HL-60 (cell line): Measurements from ENCODE around the gene EFR3B.
"Not testable (repeated sequence)": the region's sequence is repeated elsewhere in the genome, so short reads cannot be mapped to it uniquely, and the experiment has no call there.

Experiments used
- DNase-seq, 2 experiments: peaks; one replicate each; pipeline ENCODE4 v3.0.0-alpha.2; 2010 to 2020; ENCODE audit warnings: low read depth in 1 of 2, low spot score in 1 of 2
- H3K27ac ChIP-seq: fragments of 250-450 bp; sonication (Bioruptor Pico); replicated peaks from 2 replicates; pipeline ENCODE4 v1.5.1; 2020; ENCODE audit warnings: mild to moderate bottlenecking, moderate library complexity
- H3K27me3 ChIP-seq: fragments of 250-450 bp; sonication (Bioruptor Pico); 2 replicates; pipeline ENCODE4 v1.5.1; 2021; ENCODE audit warnings: mild to moderate bottlenecking, moderate library complexity; ENCODE audit not compliant: insufficient read depth, poor library complexity, severe bottlenecking
- H3K4me3 ChIP-seq: replicated peaks from 2 replicates; pipeline ENCODE4 v1.5.1; 2011; ENCODE audit warnings: mild to moderate bottlenecking, control low read depth, low read length; ENCODE audit not compliant: insufficient read depth
- GABPA ChIP-seq: IDR thresholded peaks from 2 replicates; pipeline ENCODE4 v1.6.1; 2012; ENCODE audit warnings: low read depth
- POLR2AphosphoS5 ChIP-seq: IDR thresholded peaks from 2 replicates; pipeline ENCODE4 v1.6.1; 2012; ENCODE audit warnings: low read depth
- REST ChIP-seq: IDR thresholded peaks from 2 replicates; pipeline ENCODE4 v1.6.1; 2012; ENCODE audit warnings: low read depth; ENCODE audit not compliant: insufficient replicate concordance
- SPI1 ChIP-seq: IDR thresholded peaks from 2 replicates; pipeline ENCODE4 v1.6.1; 2012; ENCODE audit warnings: low read depth, mild to moderate bottlenecking, borderline replicate concordance
- TF ChIP-seq, protein P1 (sequence below): IDR thresholded peaks from one replicate; pipeline ENCODE4 v1.5.1; 2011; ENCODE audit warnings: low read length, control low read depth, inconsistent platforms; ENCODE audit not compliant: insufficient read depth

EFR3B gene

GRCh38 chr2:25146896-25147295 is 105.0 kb downstream of the EFR3B start:
- DNase-seq = no peak
- TF ChIP-seq REST (no peak), SPI1 (no peak), POLR2AphosphoS5 (no peak), GABPA (no peak)
- TF ChIP-seq, protein P1, sequence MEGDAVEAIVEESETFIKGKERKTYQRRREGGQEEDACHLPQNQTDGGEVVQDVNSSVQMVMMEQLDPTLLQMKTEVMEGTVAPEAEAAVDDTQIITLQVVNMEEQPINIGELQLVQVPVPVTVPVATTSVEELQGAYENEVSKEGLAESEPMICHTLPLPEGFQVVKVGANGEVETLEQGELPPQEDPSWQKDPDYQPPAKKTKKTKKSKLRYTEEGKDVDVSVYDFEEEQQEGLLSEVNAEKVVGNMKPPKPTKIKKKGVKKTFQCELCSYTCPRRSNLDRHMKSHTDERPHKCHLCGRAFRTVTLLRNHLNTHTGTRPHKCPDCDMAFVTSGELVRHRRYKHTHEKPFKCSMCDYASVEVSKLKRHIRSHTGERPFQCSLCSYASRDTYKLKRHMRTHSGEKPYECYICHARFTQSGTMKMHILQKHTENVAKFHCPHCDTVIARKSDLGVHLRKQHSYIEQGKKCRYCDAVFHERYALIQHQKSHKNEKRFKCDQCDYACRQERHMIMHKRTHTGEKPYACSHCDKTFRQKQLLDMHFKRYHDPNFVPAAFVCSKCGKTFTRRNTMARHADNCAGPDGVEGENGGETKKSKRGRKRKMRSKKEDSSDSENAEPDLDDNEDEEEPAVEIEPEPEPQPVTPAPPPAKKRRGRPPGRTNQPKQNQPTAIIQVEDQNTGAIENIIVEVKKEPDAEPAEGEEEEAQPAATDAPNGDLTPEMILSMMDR = no peak
- no peaks in the 10 kb centered on the region for H3K27me3 ChIP-seq
- no peak overlapping the region for H3K4me3 ChIP-seq
- no peak overlapping the region for H3K27ac ChIP-seq

DNA sequence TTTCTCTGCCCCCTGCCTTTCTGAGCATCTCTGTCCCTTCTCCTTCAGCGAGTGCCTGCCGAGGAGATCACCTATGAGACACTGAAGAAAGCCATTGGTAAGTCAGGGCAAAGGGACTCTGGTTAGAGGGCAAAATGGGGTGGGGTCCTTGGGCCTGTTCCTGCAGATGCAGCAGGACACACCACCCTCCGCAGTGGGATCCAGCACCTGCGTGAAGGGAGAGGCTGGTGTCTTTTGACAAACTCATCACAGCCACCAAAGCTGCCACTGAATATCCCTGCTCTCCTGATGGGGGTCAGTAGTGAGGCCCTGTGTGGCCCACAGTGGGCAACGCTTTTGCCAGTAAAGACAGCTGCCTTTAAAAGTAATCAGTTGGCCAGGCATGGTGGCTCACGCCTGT is 107.8 kb downstream of the EFR3B start:
- TF ChIP-seq GABPA (no peak), POLR2AphosphoS5 (no peak), SPI1 (no peak), REST (no peak)
- TF ChIP-seq, protein P1 = no peak
- Histone ChIP-seq H3K27ac (no peak overlapping the region), H3K4me3 (no peak overlapping the region), H3K27me3 (no peaks in the 10 kb centered on the region)
- DNase-seq = no peak

DNA sequence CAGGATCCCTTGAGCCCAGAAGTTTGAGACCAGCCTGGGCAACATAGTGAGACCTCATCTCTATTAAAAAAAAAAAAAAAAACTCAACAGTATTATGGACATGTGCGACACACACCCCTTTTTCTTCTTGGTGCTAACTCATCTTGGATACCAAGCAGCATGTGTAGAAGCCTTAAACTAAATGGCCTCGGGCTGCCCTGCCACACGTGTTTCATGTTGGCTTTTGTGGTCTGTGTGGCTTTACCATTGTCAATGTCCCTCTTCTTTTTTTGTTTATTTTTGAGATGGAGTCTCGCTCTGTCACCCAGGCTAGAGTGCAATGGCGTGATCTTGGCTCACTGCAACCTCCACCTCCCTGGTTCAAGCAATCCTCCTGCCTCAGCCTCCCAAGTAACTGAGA is 109.1 kb downstream of the EFR3B start:
- not testable (repeated sequence) for H3K27ac ChIP-seq, H3K27me3 ChIP-seq, H3K4me3 ChIP-seq, DNase-seq

- DNase-seq = no peak
- no peak overlapping the region for H3K27ac ChIP-seq
- TF ChIP-seq REST (no peak), POLR2AphosphoS5 (no peak), SPI1 (no peak), GABPA (no peak)
- TF ChIP-seq, protein P1 = no peak
- peaks cover 4% of the 10 kb centered on the region for H3K27me3 ChIP-seq
- H3K4me3 ChIP-seq = no peak overlapping the region
Measured at GRCh38 chr2:25151718-25152117, 109.8 kb downstream of the EFR3B start.
